GM13976 (cell line): ENCODE measurements around the gene CLIC5.

Experiments used
- DNase-seq: peaks from one replicate; pipeline ENCODE4 v3.0.0; 2012; ENCODE audit warnings: low spot score
- CTCF ChIP-seq: IDR thresholded peaks from 2 replicates; pipeline ENCODE4 v1.5.1; 2012; ENCODE audit warnings: borderline replicate concordance, mild to moderate bottlenecking; ENCODE audit not compliant: insufficient read depth; ENCODE audit errors: extremely low read depth, missing control alignments, control extremely low read depth
- in situ Hi-C: fragments of 300-500 bp; cut with MboI; formaldehyde crosslinking; loops from one replicate; pipeline ENCODE4 v1.12.0; 2022; ENCODE audit warnings: low sequenced_read_pairs, mixed read lengths, inconsistent platforms; ENCODE audit not compliant: unreplicated experiment

Gene CLIC5

GRCh38 chr6:45898941-45899682, 116.5 kb downstream of the CLIC5 start:
- no peak for DNase-seq
- in situ Hi-C loops = no loop called here
- TF ChIP-seq CTCF = no peak

- in situ Hi-C loops = no loop called here
- TF ChIP-seq CTCF = no peak
- no peak for DNase-seq
These were observed 118.7 kb downstream of the CLIC5 start for GRCh38 chr6:45896783-45897441.

DNA sequence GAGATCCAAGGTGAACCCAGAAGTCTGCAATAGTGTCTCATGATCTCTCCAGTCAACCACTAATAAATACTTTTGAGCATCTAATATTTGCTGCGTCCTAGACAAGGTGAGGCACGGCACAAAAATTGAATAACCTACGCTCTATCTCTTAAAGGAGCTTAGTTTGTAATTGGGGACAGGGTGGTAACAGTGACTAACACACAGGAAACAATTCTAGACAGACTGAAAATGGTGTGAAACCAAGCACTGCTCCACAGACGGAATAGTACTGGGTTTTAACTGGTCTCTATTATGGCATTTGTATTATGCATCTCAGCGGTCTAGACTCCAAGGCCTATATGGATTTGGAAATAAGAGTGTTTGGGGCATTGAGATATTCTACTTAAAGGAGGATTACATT, 120.1 kb downstream of the CLIC5 start:
- in situ Hi-C loops = no loop called here
- DNase-seq = no peak
- no peak for TF ChIP-seq CTCF

GRCh38 chr6:45892696-45893245, 122.9 kb downstream of the CLIC5 start:
- in situ Hi-C loops = no loop called here
- no peak for DNase-seq
- no peak for TF ChIP-seq CTCF

- in situ Hi-C loops = no loop called here
- no peak for TF ChIP-seq CTCF
- DNase-seq = no peak
These were observed 123.5 kb downstream of the CLIC5 start for GRCh38 chr6:45892196-45892595.

DNA sequence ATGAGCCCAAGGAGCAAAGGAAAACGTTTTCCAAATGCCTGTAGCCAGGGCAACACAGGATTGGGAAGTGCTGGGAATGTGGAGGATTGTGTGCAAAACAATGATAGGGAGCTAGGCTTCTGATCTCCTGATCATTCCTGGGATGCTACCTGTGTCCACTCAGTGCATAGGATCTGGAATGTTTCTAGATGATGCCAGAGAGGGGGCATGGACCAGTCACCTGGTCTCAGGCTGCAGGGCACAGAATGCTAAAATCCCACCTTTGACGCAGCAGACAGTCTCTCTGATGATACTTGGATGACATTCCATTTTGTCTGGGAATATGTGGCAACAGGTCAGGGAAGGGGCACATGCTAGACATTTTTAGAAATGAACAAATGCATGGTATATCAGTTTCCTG, 128.9 kb downstream of the CLIC5 start:
- DNase-seq = no peak
- in situ Hi-C loops = no loop called here
- TF ChIP-seq CTCF = no peak
